GM21529 (cell line): Measurements from ENCODE around the gene MAP3K10.

ENCODE experiments used
- ATAC-seq: cut with Tn5 transposase; IDR thresholded peaks from one replicate; pipeline ENCODE4 v1.9.1; 2021; ENCODE audit not compliant: unreplicated experiment

MAP3K10 gene

DNA sequence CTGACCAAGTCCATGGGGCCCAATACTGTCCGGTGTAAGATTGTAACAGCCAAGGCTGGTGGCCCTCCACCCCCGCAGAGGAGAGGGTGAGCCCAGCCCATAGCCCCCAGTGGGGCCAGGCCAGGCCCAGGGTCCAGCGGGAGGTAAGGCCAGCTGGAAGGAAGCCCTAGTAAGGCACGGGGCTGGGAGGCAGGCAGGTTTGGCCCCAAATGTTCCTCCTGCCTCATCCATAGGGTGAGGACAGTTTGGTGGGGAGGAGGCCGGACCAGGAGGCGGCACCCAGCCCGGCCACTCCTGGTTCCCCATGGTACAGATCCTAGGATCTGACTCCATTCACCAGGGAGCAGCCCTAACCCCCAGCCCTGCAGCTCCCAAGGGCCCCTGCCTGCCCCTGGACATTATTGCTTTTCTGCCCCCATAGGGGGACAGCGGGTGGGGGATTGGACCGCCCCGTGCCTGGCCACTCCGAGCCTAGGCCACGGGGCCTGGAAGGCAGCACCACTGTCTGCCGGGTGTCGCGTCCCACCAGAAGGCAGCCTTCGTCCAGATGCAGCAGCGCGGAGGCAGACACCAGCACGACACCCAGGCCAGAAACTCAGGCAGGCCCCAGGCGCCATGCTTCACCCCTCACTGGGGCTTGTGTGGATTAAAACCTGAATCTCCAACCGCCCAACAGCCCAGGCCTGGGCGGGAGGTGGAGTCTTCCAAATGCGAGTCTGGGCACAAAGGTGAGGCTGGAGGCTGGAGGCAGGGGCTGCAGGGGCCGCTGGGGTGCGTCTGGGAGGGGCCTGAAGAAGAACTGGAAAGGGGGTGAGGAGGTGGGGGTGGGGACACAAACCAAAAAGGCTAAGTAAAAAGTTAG is 42.0 kb downstream of the MAP3K10 start:
- ATAC-seq: no peak

DNA sequence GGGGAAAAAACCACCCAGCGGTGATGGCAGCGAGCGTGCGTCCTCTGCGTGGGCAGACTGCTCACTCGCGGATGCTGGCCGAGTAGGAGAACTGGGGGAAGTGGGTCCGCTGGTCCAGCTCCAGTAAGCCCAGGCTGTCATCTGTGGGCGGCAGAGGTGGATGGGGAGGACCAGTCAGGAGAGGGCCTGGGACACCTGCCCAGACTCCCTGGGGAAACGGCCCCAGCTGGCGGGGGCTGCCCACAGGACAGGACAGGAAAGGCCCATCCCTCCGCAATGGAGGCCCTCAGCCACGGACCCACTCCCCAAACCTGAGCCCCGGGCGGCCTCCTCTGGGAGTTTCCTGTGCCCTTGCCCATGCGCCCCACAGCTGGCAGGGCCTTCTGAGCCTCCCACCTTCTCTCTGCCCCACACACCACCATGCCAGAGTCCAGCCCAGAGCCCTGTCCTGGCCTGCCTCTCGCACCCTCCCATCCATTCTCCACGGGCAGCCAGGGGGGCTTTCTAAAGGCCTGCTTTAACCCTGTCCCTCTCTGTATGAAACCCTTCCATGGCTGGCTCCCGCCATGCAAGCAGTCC is 42.7 kb downstream of the MAP3K10 start:
- no peak for ATAC-seq

DNA sequence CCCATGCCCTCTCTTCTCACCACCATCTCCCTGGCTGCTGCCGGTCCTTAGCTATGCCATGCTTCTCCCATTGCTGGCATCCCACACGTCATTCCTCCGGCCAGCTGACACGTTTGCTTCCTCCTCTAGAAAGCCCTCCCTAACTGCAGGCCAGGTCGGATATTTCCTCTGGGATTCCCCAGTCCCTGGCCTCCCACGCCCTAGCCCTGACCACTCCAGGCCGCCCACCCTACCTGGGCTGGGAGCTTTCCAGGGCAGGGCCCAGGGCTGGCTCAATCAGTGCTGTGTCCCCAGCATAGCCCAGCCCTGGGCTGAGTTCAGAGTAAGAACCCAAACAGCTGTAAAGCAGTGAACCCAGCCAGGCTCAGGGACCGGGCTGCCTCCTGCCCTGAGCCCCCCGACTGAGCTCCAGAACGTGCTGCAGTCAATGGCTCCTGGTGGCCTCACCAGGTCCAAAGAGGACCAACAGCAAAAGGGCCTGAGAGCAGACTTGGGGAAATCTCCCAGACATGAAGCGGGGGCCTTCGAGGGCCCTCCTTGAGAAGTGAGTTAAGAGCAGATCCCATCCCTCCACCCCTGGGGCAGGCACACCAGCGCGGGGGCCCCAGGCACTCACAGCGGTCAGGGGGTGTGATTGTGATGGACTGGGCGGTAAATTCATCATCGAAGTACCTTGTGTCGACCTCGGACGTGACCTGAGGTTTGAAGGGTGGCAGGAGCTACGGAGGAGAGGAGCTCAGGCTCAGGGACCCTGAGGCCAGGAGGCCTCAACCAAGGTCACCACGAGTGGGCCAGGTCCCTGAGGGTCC is 43.4 kb downstream of the MAP3K10 start:
- ATAC-seq: no peak

DNA sequence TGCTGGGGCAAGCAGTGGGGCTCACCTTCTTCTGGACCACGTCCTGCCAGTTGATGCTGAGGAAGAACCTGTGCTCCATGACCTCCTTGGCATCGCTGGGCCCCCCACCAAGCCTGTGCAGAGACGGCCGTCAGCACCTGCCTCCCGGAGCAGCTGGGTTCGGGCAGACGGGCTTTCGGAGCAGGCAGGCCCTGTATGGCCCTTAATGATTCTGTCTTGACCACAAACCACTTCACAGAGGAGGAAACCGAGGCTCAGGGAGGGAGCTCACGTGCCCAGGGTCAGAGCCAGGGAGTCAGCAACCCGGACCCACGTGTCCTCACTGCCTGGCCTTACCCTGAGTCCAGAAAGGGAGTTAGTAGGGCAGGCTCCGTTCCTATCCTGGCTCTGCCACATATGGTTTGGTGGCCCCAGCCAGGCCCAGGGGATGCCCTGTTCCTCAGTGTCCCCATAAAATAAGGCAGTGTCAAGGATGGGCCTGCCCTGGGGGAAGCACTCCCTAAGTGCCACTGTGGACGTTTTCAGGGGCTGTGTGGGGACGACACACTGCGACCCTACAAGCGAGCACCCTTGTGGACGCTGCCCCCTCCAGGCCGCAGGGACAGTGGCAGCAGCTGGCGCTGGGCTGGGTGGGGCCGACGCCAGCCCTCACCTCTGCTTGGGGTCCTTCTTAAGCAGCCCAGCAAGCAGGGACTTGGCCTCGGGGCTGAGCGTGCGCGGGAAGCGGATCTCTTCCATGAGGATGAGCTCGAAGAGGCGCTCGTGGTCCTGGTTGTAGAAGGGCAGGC is 44.2 kb downstream of the MAP3K10 start:
- ATAC-seq: no peak

DNA sequence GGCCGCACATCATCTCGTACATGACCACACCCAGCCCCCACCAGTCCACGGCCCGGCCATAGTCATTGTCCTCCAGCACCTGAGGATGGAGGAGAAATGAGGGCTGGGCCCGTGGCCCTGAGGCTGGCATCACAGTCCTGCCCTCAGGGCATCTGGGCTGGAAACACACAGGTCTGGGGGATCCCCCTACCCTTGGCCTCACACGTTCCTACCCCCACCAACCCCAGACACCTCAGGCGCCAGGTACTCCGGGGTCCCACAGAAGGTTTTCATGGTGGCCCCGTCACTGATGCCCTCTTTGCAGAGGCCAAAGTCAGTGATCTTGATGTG is 44.8 kb downstream of the MAP3K10 start:
- no peak for ATAC-seq

DNA sequence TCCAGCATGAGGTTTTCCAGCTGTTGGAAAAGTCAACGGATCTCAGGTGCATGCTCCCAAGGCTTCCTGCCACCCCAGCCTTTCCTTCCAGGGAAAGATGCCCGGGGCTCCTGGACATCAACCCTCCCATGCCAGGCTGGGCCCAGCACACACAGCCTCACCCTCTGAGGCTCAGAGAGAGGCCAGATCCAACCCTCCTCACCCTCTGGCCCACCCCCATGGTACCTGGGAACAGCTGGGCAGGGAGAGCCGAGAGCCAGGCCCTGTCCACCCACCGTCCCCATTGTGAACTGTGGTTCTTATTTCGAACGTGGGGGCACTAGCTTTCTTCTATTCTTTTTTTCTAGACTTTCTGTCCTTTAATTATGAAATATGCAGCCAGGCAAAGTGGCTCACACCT is 45.1 kb downstream of the MAP3K10 start:
- no peak for ATAC-seq

DNA sequence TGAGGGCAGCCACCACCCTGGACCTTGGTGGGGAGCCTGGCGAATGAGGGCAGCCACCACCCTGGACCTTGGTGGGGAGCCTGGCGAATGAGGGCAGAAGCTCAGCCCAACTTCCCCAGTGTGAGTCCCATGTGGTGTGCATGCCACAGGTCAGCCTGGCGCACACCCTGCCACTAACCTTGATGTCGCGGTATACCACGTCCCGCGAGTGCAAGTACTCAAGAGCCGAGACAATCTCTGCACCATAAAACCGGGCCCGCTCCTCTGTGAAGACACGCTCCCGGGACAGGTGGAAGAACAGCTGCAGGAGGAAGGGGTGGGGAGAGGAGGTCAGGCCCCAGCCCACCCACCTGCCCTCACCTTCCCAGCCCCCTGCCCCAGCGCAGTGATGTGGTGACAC is 46.6 kb downstream of the MAP3K10 start:
- ATAC-seq: no peak

DNA sequence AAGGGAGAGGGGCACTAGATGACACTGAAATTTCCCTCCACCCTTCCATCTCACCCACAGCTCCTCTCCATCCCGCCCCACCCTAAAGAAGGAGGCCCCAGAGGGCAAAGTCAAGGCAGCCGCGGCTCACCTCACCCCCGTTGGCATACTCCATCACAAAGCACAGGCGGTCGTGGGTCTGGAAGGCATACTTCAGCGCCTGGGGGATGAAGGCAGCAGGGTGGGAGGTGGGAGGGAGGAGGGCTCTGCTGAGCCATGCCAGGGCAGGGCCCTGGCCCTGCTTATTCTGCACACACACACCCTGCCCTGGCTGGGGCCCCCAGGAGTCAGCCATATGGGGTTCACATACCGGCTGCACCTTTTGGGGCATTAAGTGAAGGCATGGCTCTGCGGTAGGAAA is 47.5 kb downstream of the MAP3K10 start:
- ATAC-seq: no peak

DNA sequence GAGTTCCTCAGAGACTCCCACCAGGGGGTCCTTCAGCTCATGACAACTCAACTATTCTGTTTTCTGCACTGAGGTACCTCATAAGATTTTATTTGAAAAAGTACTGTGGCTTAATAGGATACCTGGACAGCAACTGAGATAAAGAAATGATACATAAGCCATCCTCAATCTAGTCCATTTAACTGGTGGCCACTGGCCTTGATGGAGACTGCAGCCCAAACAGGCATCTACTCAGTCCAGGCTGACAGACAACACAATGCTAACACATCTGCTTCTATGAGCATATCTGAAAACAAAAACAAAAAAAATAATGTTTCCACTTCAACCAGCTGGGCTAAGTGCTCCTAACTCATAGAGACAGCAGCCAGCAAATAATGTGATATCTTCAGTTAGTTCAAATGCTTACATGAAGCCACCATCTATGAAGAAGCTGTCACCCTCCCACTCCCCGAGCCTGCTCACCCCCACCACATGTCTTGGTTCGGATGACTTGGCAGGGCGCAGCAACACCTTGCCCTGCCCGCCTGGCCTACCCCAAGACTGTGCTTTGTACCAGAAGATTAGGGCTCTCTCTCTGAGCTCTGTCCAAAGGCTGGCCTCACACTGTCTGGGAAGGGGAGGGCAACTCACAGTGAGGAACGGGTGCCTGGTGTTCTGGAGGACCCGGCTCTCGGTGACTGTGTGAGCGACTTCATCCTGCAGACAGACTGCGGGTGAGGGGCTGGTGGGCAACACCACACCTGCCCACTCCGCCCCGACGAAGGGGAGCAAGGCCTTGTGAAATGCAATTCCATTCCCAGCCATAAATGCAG is 48.4 kb downstream of the MAP3K10 start:
- ATAC-seq: no peak

DNA sequence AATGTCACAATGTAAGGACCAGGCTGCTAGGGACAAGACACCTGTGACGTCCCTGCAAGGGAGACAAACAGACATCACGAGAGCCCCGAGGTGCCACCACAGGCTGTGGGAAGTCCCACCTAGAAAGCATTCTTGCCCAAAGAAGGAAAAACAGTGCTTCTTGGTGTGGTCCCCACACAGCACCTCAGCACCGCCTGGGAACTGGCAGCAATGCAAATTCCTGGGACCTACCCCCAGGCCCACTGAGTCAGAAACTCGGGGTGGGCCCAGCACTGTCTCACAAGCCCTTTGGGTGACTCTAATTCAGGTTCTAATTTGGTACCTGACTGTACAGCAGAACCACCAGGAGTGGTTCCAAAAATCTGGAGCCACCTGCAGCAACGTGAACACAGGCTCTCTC is 49.1 kb downstream of the MAP3K10 start:
- ATAC-seq: no peak

DNA sequence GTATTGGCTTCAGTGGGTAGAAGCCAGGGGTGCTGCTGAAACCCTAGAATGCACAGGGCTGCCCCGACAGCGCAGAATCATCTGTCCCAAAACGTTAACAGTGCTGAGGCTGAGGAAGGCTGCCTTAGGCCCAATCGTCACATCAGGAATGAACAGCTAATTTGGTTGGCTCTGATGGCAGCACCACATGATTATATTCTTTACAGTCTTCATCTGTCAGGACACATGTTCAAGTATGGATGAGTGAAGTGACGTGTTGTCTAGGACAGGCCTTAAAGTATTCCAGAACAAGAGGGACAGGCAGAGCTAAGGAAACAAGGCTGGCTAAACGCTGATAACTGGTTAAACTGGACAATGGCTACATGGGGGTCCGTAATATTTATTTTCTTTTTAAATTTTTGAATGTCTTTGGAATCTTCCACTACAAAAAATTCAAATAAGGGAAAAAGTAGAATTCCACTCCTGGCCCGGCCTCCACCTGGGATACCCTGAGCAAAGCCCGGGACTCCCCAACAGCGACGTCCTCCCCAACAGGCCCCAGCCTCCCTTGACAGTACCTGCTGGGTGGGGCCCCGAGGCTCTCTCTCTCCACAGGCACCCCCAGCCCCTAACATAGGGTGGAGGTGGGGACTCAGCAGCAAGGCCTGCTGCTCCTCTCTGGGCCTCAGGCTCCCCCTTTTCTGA is 50.0 kb downstream of the MAP3K10 start:
- no peak for ATAC-seq

DNA sequence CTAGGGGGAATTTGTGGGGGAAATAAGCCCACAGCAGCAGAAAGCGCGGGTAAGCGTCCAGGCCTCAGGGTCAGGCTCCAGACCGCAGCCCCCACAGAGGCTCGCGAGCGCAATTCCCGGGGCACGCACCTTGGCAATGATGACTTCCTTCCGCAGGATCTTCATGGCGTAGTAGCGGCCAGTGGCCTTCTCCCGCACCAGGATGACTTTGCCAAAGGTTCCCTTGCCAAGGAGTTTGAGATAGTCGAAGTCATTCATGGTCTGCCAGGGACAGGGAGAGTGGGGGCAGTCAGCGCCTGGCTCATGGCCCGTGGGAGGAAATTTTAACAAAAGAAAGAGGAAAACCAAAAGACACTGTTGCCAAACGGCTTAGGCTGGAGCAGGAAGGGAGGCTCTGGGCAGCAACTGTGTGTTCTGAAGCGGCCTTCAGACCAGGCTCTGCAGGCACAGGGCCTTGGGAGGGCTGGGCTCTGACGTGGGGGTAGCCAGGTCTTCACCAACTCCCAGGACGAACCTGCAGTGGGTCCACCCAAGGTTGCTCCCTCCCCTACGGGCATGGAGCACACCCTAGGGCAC is 50.7 kb downstream of the MAP3K10 start:
- no peak for ATAC-seq

DNA sequence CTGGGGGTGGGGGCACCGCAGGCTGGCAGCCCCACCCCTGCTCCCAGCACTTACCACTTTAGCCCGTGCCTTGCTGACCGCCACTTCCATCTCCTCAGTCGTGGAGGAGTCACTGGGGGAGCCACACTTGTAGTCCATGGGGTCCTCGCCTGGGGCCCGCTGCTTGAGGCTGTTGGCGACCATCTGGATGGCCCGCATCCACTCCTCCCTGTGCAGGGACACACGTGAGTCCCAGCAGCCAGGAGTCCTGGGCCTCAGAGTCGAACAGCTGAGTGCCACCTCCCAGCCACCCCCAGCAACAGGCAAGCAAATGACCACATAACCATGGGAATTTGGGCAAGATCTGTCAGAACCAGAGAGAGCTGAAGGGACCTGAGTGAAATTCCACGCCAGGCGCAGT is 51.3 kb downstream of the MAP3K10 start:
- no peak for ATAC-seq

DNA sequence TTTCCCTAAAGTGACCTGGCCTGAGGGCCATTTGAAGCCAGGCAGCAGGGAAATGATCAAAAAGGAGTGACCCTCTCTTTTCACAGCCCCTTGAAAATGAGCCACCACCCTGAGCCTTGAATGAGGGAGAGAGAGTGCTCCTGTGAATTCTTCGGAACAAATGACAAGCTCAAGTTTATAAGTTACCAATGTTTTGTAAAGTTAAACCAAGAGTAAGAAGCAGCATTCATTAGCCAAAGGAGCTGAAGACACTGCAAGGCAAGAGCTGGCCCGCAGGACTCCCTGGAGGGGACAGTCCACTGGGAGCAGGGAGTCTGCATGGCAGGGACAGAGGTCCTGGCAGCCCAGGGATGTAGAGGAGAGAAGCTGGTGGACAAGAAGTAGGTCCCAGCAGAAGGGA is 52.0 kb downstream of the MAP3K10 start:
- ATAC-seq: no peak

DNA sequence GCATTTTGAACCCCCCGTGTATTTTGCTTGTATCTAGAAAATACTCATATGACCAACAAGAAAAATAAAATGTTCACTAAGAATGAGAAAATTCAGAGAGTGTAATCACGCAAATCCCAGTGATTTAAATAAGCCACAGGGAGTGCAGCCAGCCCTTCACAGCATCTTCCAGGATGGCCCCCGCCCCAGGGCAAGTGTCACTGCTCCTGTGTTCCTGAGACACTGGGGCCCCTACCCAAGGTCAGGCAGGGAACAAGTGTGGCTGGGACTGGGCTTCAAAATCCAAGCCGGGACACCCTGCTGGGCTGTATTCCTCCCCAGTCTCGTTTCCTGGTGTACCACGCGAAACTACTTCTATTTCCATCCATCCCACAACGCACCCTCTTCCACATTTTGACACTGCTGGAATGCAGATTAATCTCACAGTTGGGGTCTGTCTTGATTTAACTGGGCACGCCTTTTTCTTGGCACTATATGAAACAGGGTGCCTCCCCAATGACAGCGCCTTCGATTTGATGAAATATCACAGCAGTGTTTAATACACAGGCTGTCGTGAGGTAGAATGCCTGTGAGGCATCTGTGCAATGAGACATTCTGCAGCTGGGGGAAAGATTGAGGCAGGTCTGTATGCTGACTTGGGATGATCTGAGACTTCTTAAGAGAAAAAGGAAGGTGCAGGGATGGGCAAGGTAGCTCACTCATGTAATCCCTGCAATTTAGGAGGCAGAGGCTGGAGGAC is 53.5 kb downstream of the MAP3K10 start:
- ATAC-seq: no peak

DNA sequence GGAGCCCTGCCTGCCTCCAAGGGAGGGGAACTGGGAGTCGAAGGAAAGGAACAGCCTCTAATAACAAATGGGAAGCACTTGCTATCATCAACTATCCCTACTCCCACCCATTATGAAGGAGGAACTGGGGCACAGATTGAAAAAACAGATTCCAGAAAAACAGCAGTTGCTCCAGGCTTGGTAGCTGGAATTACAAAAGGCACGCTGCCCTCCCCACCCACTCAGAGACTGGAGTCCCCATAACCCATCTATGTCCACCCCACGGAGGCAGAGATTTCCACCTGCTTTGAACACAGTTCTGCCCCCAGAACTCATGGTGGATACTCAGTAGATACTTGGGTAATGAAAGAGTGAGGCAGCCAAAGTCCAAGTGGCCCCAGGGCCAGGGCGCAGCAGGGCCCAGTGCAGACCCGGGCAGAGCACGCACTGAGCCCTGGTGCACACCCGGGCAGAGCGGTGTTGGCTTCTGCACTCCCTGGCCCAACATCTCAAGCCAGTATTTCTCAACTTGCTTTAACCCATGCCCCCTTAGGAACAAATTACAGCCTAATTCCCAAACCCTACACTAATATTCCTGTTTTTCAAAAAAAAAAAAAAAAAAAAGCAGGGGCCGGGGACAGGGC is 54.4 kb downstream of the MAP3K10 start:
- ATAC-seq: no peak

DNA sequence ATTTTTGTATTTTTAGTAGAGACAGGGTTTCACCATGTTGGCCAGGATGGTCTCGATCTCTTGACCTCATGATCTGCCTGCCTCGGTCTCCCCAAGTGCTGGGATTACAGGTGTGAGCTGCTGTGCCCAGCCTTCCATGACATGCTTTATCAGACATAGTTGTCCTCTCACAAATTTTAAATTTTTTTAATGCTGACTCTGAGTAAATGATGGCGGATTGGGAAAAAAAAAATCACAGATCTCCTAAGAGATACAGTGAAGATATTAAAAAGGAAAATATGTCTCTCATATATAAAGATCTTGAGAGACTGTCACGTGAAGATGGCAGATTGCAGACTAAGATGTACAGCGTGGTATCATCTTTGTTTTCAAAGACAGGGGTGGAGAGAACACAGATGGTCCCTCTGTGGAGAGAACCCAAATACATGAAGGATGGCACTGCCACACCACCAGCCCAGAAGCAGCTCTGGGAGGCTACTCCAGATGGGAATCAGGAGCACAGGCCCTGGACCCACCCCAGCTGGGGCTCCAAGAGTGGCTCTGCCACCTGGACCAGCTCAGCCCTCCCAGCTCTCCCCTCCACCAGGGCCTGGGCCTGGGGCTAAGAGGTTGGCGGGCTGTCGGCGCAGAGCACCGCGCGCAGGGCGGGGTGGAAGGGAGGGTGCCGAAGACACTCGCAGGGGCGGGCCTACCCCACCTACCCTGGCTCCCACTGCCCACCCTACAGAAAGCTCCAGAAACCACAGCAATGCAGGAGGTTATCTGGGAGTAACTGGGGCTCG is 55.3 kb downstream of the MAP3K10 start:
- ATAC-seq: no peak

DNA sequence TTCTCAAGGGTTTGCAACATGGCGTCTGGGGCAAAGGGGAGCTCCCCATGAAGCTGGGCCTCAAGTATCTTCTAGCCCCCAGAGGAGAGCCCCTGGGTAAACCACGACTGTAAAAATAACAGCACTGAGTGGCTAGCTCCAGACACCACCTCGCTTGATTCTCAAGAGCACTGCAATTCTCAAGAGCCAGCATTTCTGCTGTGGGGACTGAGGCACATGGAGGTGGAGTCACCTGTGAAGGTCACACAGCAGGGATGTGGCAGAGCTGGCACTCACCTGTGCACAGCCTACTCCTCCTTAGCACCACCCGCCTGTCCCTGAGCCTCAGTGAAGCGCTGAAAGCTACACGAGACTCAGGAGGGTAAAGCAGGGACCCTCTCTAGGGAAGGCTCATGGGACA is 56.0 kb downstream of the MAP3K10 start:
- ATAC-seq: no peak
